ENCODE data around the gene TMEM198. TPM values are rescaled to one million over a fixed set of nuclear protein-coding genes. Genes with fewer than 3 reads are reported as not detected.

TMEM198 gene
- total RNA-seq, 1 experiment from 2014 or later = 1.1 TPM

DNA sequence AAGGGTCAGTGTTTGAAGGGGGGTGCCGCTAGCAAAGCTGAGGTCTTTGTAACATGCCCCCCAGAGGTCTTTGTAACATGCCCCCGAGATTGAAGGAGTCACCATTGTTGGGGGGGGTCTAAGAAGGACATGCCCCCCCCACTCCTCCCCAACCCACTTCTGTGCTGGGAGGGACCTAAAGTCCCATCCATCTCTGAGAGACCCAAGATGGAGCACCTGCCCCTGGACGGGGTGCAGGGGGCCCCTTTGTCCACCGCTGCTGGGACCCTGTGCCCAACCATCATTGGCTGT is 35.4 kb upstream of the TMEM198 start:
- Histone ChIP-seq H2AFZ (ENCODE audit: low read length) (no peak overlapping the region), H3K9ac (ENCODE audit: low read length) (no peak overlapping the region), H3K9me3 (ENCODE audit: low read length) (no peaks in the 10 kb centered on the region), H3K36me3 (ENCODE audit: low read depth, low read length) (no peaks in the 10 kb centered on the region), H3K27ac (ENCODE audit: low read length) (no peak overlapping the region), H3K4me3 (ENCODE audit: low read length) (no peak overlapping the region), H3F3A (ENCODE audit: low read length, unreplicated experiment) (no peaks in the 10 kb centered on the region), H3K4me2 (ENCODE audit: low read length) (no peak overlapping the region), H3K27me3 (ENCODE audit: low read length) (peaks cover 32% of the 10 kb centered on the region), H3K4me1 (ENCODE audit: insufficient read depth, low read length) (no peaks in the 10 kb centered on the region; the same call in 1 of the 2 replicates), H3K79me2 (ENCODE audit: low read length) (no peaks in the 10 kb centered on the region), H4K20me1 (ENCODE audit: low read length) (no peaks in the 10 kb centered on the region), H3K9me2 (replicated peaks; ENCODE audit: low read length) (no peaks in the 10 kb centered on the region)
- BruUV-seq (replicated peaks) = no TSS peak
- TF ChIP-seq, protein P1, sequence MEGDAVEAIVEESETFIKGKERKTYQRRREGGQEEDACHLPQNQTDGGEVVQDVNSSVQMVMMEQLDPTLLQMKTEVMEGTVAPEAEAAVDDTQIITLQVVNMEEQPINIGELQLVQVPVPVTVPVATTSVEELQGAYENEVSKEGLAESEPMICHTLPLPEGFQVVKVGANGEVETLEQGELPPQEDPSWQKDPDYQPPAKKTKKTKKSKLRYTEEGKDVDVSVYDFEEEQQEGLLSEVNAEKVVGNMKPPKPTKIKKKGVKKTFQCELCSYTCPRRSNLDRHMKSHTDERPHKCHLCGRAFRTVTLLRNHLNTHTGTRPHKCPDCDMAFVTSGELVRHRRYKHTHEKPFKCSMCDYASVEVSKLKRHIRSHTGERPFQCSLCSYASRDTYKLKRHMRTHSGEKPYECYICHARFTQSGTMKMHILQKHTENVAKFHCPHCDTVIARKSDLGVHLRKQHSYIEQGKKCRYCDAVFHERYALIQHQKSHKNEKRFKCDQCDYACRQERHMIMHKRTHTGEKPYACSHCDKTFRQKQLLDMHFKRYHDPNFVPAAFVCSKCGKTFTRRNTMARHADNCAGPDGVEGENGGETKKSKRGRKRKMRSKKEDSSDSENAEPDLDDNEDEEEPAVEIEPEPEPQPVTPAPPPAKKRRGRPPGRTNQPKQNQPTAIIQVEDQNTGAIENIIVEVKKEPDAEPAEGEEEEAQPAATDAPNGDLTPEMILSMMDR (conservative IDR thresholded peaks at IDR 0.05; ENCODE audit: low read depth, low read length) = no peak
- TF ChIP-seq EZH2 (IDR thresholded peaks at IDR 0.05; ENCODE audit: low read length, unreplicated experiment) (no peak), EZH2phosphoT487 (IDR thresholded peaks at IDR 0.05; ENCODE audit: borderline replicate concordance, low read length) (no peak)
- intact Hi-C loops (cut with micrococcal nuclease) = no loop called here
- DNase-seq = no peak
- POLR2A ChIA-PET (ENCODE audit: unreplicated experiment) = interaction anchor here (0.7 to 0.8 kb wide), 2 partner anchors 10 to 49 kb away, joined by 3 to 9 read pairs; partner anchors contain the start of gene GMPPA
- ATAC-seq = no peak
- CTCF ChIA-PET = interaction anchor here (1.0 kb wide), 2 partner anchors 10 to 19 kb away, joined by 3 to 8 read pairs; partner anchors contain the start of gene GMPPA

- Histone ChIP-seq H3K79me2 (ENCODE audit: low read length) (no peaks in the 10 kb centered on the region), H2AFZ (ENCODE audit: low read length) (no peak overlapping the region), H3K9me2 (replicated peaks; ENCODE audit: low read length) (no peaks in the 10 kb centered on the region), H3K4me1 (ENCODE audit: insufficient read depth, low read length) (no peaks in the 10 kb centered on the region; the same call in 1 of the 2 replicates), H3K27ac (ENCODE audit: low read length) (no peak overlapping the region), H3K4me2 (ENCODE audit: low read length) (peak overlapping the region; percentile 71), H4K20me1 (ENCODE audit: low read length) (no peaks in the 10 kb centered on the region), H3K36me3 (ENCODE audit: low read depth, low read length) (no peaks in the 10 kb centered on the region), H3K4me3 (ENCODE audit: low read length) (no peak overlapping the region; the same call in 1 of the 2 replicates), H3K27me3 (ENCODE audit: low read length) (peaks cover 40% of the 10 kb centered on the region), H3F3A (ENCODE audit: low read length, unreplicated experiment) (no peaks in the 10 kb centered on the region), H3K9me3 (ENCODE audit: low read length) (no peaks in the 10 kb centered on the region), H3K9ac (ENCODE audit: low read length) (no peak overlapping the region)
- CTCF ChIA-PET = interaction anchor here (0.7 to 1.6 kb wide), 6 partner anchors 11 to 50 kb away, joined by 3 to 22 read pairs (median 10); partner anchors contain the start of gene GMPPA
- ATAC-seq = peak; percentile 25
- POLR2A ChIA-PET (ENCODE audit: unreplicated experiment) = no interaction called here
- no peak for TF ChIP-seq EZH2 (IDR thresholded peaks at IDR 0.05; ENCODE audit: low read length, unreplicated experiment)
- TF ChIP-seq, protein P1 (conservative IDR thresholded peaks at IDR 0.05; ENCODE audit: low read depth, low read length) = no peak
- TF ChIP-seq EZH2phosphoT487 (IDR thresholded peaks at IDR 0.05; ENCODE audit: borderline replicate concordance, low read length) = no peak
- intact Hi-C loops (cut with micrococcal nuclease) = no loop called here
- no TSS peak for BruUV-seq (replicated peaks)
- no peak for DNase-seq
These were observed 34.7 kb upstream of the TMEM198 start for GRCh38 chr2:219508971-219509779.

Measured in PC-3 (cell line).